GM15510 (cell line): ENCODE results near the gene ZNF773.

Source experiments
- POLR2A ChIP-seq: IDR thresholded peaks from 3 replicates; pipeline ENCODE4 v1.6.1; 2011; ENCODE audit warnings: borderline replicate concordance; ENCODE audit not compliant: insufficient read length; ENCODE audit errors: extremely low read depth

The ZNF773 gene

DNA sequence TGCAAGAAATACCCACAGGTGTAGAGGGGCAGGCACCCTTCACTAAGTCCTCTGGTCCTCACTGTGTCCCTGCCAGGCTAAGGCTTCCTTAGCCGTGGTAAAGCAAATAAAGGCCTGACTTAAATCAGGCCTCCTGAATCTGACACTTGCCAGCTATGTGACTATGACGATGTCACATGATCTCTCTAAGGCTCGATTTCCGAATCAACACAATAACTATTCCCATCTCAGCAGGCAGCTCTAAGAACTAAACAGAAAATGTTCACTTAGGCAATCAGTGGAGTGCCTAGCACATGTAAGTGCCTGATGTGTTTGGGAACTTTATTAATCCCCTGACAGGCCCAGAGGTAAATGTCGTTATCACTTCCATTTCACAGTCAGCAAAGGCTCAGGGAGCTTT is 57.9 kb downstream of the ZNF773 start:
- TF ChIP-seq POLR2A: no peak
